Lower leg skin (tissue), 3 donors: ENCODE data around the gene TCF21.

Experiments
- CTCF ChIP-seq, 3 donors: fragments of 450-650 bp; IDR thresholded peaks; one replicate each; pipeline ENCODE4 v1.5.1; 2016; ENCODE audit warnings: antibody characterized with exemption in 3 of 3, mild to moderate bottlenecking in 3 of 3, moderate library complexity in 2 of 3
- POLR2A ChIP-seq, 2 donors: fragments of 450-650 bp; IDR thresholded peaks; one replicate each; pipeline ENCODE4 v1.6.1; 2016 to 2017; ENCODE audit warnings: antibody characterized with exemption in 2 of 2, mild to moderate bottlenecking in 1 of 2, moderate library complexity in 1 of 2

GRCh38 chr6:133887156-133887879, 1.6 kb upstream of the TCF21 start:
- TF ChIP-seq POLR2A (IDR thresholded peaks at IDR 0.05) (no peak), CTCF (IDR thresholded peaks at IDR 0.05) (no peak)
